Transverse colon (tissue), 4 donors: ENCODE data around the gene RERE. TPM values are rescaled to one million over a fixed set of nuclear protein-coding genes. Genes with fewer than 3 reads are reported as not detected.
"Not testable (repeated sequence)": the region's sequence is repeated elsewhere in the genome, so short reads cannot be mapped to it uniquely, and the experiment has no call there.

Source experiments
- DNase-seq: peaks from one replicate; pipeline ENCODE4 v3.0.0-alpha.2; 2019
- H3K27ac ChIP-seq, 4 donors: fragments of 200-600 bp; sonication (generic); 2 replicates each; pipeline ENCODE4 v1.5.1; 2016 to 2018; ENCODE audit warnings: inconsistent platforms in 4 of 4
- H3K27me3 ChIP-seq: fragments of 200-600 bp; sonication (generic); 2 replicates; pipeline ENCODE4 v1.5.1; 2017; ENCODE audit warnings: inconsistent platforms
- H3K36me3 ChIP-seq, 4 donors: fragments of 200-600 bp; sonication (generic); 2 replicates each; pipeline ENCODE4 v1.5.1; 2017 to 2019; ENCODE audit warnings: inconsistent platforms in 4 of 4
- H3K4me1 ChIP-seq, 4 donors: fragments of 200-600 bp; sonication (generic); 2 replicates each; pipeline ENCODE4 v1.5.1; 2017 to 2020; ENCODE audit warnings: inconsistent platforms in 4 of 4
- H3K4me3 ChIP-seq, 4 donors: fragments of 200-600 bp; sonication (generic); 1 replicate in 1 of 4; 2 replicates in 3 of 4; pipeline versions ENCODE4 v1.5.1 to v1.6.1; 2017 to 2019; ENCODE audit warnings: inconsistent platforms in 4 of 4
- H3K9me3 ChIP-seq, 2 donors: fragments of 200-600 bp; sonication (generic); 2 replicates each; pipeline ENCODE4 v1.5.1; 2017 to 2019; ENCODE audit warnings: inconsistent platforms in 2 of 2
- CTCF ChIP-seq, 5 experiments: fragments of 200-600 bp in 3 of 5; fragments of 450-650 bp in 2 of 5; sonication (generic) in 3 of 5; IDR thresholded peaks; 1 replicate in 2 of 5; 2 replicates in 3 of 5; pipeline ENCODE4 v1.5.1; 2016 to 2017; ENCODE audit warnings: antibody characterized with exemption in 5 of 5, inconsistent platforms in 3 of 5, mild to moderate bottlenecking in 2 of 5, moderate library complexity in 1 of 5
- EP300 ChIP-seq: sonication (generic); formaldehyde crosslinking; IDR thresholded peaks from one replicate; pipeline ENCODE4 v1.6.1; 2017; ENCODE audit warnings: antibody characterized with exemption, low read depth
- POLR2A ChIP-seq: fragments of 450-650 bp; IDR thresholded peaks from one replicate; pipeline ENCODE4 v1.6.1; 2016; ENCODE audit warnings: antibody characterized with exemption, mild to moderate bottlenecking, moderate library complexity
- POLR2AphosphoS5 ChIP-seq, 3 donors: sonication (generic); formaldehyde crosslinking; IDR thresholded peaks; one replicate each; pipeline ENCODE4 v1.6.1; 2016; ENCODE audit warnings: antibody characterized with exemption in 3 of 3
- WGBS, 2 donors: methylation state at CpG; one replicate each; pipeline ENCODE4 v1.1.5; 2018; ENCODE audit warnings: low coverage in 1 of 2; 5-methylcytosine and 5-hydroxymethylcytosine counted together
- in situ Hi-C, 4 donors: fragments of 200-750 bp; cut with MboI; loops; one replicate each; pipeline versions ENCODE4 v1.15.0 to v1.15.1; 2017; ENCODE audit warnings: low sequenced_read_pairs in 3 of 4, low pct_ligation_motif_present in 1 of 4, low pct_unique_long_range_greater_than_20kb in 1 of 4
- intact Hi-C: fragments of 100-400 bp; cut with DNase I; formaldehyde crosslinking; loops from one replicate; pipeline ENCODE4 v1.15.1; 2023; ENCODE audit warnings: low total_unique reads
- total RNA-seq, 4 donors: library from RNA; depleted of rRNA; stranded (reverse); fragments of >200 nt; gene quantifications; one replicate each; pipeline ENCODE4 v1.1.0, GENCODE V29; 2016

The RERE gene
- total RNA-seq, 4 donors from 2014 or later: 80.3 to 657 (median 105) TPM

- H3K27ac ChIP-seq, H3K4me3 ChIP-seq, H3K27me3 ChIP-seq, intact Hi-C loops, DNase-seq, H3K36me3 ChIP-seq, H3K9me3 ChIP-seq, in situ Hi-C loops: not testable (repeated sequence)
- WGBS, 2 donors: 79 to 82% methylated on average over 6 to 9 of the region's 9 CpGs
- H3K4me1 ChIP-seq: peaks cover 3 to 17% (median 9%) of the 10 kb centered on the region in 4 donors
Measured at GRCh38 chr1:8621034-8621582, 196.3 kb downstream of the RERE start.

- DNase-seq, H3K36me3 ChIP-seq, H3K27ac ChIP-seq, H3K9me3 ChIP-seq, H3K4me3 ChIP-seq, H3K27me3 ChIP-seq, intact Hi-C loops, in situ Hi-C loops: not testable (repeated sequence)
- WGBS, 2 donors: 40 to 56% methylated on average over 1 to 2 of the region's 2 CpGs
- peaks cover 3 to 17% (median 9%) of the 10 kb centered on the region in 4 donors for H3K4me1 ChIP-seq
Measured at GRCh38 chr1:8619917-8620502, 197.4 kb downstream of the RERE start.

- DNase-seq, H3K4me3 ChIP-seq, H3K9me3 ChIP-seq, in situ Hi-C loops, H3K27me3 ChIP-seq, H3K27ac ChIP-seq, intact Hi-C loops, H3K36me3 ChIP-seq: not testable (repeated sequence)
- peaks cover 3 to 17% (median 9%) of the 10 kb centered on the region in 4 donors for H3K4me1 ChIP-seq
- 52 to 63% methylated on average over 2 of the region's 2 CpGs for WGBS, 2 donors
Measured at GRCh38 chr1:8619419-8619818, 198.0 kb downstream of the RERE start.

GRCh38 chr1:8616791-8617190, 200.6 kb downstream of the RERE start:
- H3K27ac ChIP-seq, DNase-seq, H3K9me3 ChIP-seq, H3K4me3 ChIP-seq, in situ Hi-C loops, intact Hi-C loops, H3K36me3 ChIP-seq, H3K27me3 ChIP-seq: not testable (repeated sequence)
- peaks cover 3 to 10% (median 9%) of the 10 kb centered on the region in 4 donors for H3K4me1 ChIP-seq
- WGBS, 2 donors: 95 to 98% methylated on average over 8 of the region's 8 CpGs

GRCh38 chr1:8611634-8612515, 205.6 kb downstream of the RERE start:
- intact Hi-C loops, in situ Hi-C loops, DNase-seq, H3K27ac ChIP-seq, H3K36me3 ChIP-seq, H3K4me3 ChIP-seq, H3K4me1 ChIP-seq, H3K9me3 ChIP-seq, H3K27me3 ChIP-seq: not testable (repeated sequence)
- WGBS, 2 donors: 69 to 80% methylated on average over 3 of the region's 3 CpGs

GRCh38 chr1:8607906-8608305, 209.5 kb downstream of the RERE start:
- 75 to 82% methylated on average over 4 to 5 of the region's 5 CpGs for WGBS, 2 donors
- in situ Hi-C loops: no loop called here
- Histone ChIP-seq H3K4me1 (peaks cover 0 to 5% (median 1%) of the 10 kb centered on the region in 4 donors), H3K27me3 (no peaks in the 10 kb centered on the region), H3K27ac (no peak overlapping the region), H3K9me3 (no peaks in the 10 kb centered on the region), H3K4me3 (no peak overlapping the region), H3K36me3 (no peaks in the 10 kb centered on the region)
- TF ChIP-seq POLR2AphosphoS5 (IDR thresholded peaks at IDR 0.05) (no peak), CTCF (IDR thresholded peaks at IDR 0.05) (no peak), POLR2A (no peak), EP300 (no peak)
- DNase-seq: no peak
- intact Hi-C loops: no loop called here
